ENCODE results near the gene PRCD.

GRCh38 chr17:76575570-76575969 is 35.7 kb downstream of the PRCD start:
- TF ChIP-seq POLR2AphosphoS5 (IDR thresholded peaks at IDR 0.05) (no peak), CTCF (IDR thresholded peaks at IDR 0.05) (no peak), POLR2A (IDR thresholded peaks at IDR 0.05) (no peak)

All from stomach (tissue), 4 donors.